K562 (cell line): Measurements from ENCODE around the gene FCGR2B.
"Not testable (repeated sequence)": the region's sequence is repeated elsewhere in the genome, so short reads cannot be mapped to it uniquely, and the experiment has no call there.

Experiments
- MAFF ChIP-seq: IDR thresholded peaks from 2 replicates; pipeline ENCODE4 v1.6.1; 2012; ENCODE audit warnings: low read length, improper control_type of control experiment
- MBD2 ChIP-seq: sonication (generic); IDR thresholded peaks from 2 replicates; pipeline ENCODE4 v1.6.1; 2016; ENCODE audit warnings: low read depth, borderline replicate concordance
- REST ChIP-seq, 2 experiments: fragments of 450-650 bp; formaldehyde crosslinking in 1 of 2; IDR thresholded peaks; 2 replicates each; pipeline versions ENCODE4 v1.4.0 to v1.6.1; 2014 to 2020; ENCODE audit warnings: mild to moderate bottlenecking in 2 of 2, borderline replicate concordance in 1 of 2, low read depth in 1 of 2
- TAF1 ChIP-seq: IDR thresholded peaks from 2 replicates; pipeline ENCODE4 v1.6.1; 2011; ENCODE audit warnings: mild to moderate bottlenecking, low read length, moderate library complexity; ENCODE audit not compliant: insufficient read depth, control insufficient read depth, severe bottlenecking; ENCODE audit errors: extremely low read depth
- ZBTB7A ChIP-seq: IDR thresholded peaks from 2 replicates; pipeline ENCODE4 v1.6.1; 2011; ENCODE audit warnings: low read depth, mild to moderate bottlenecking, low read length, moderate library complexity, borderline replicate concordance; ENCODE audit not compliant: control insufficient read depth
- TF ChIP-seq, protein P1 (sequence below): sonication (generic); formaldehyde crosslinking; IDR thresholded peaks from 2 replicates; pipeline ENCODE4 v1.5.0; 2020; ENCODE audit warnings: missing genetic modification reagents
- TF ChIP-seq, protein P2 (sequence below), 2 experiments: fragments of 450-650 bp in 1 of 2; sonication (generic) in 1 of 2; formaldehyde crosslinking in 1 of 2; IDR thresholded peaks in 1 of 2; conservative IDR thresholded peaks in 1 of 2; 2 replicates each; pipeline versions ENCODE4 v1.6.1 to v1.8.1; 2016 to 2023; ENCODE audit warnings: mild to moderate bottlenecking in 2 of 2, moderate library complexity in 2 of 2, inconsistent platforms in 1 of 2, missing genetic modification reagents in 1 of 2
- TF ChIP-seq, protein P3 (sequence below), 3 experiments: IDR thresholded peaks in 2 of 3; conservative IDR thresholded peaks in 1 of 3; 2 replicates each; pipeline ENCODE4 v1.5.1; 2011 to 2012; ENCODE audit warnings: low read length in 3 of 3, mild to moderate bottlenecking in 3 of 3, control low read depth in 2 of 3, improper control_type of control experiment in 1 of 3, inconsistent platforms in 1 of 3, low read depth in 1 of 3, mixed read lengths in 1 of 3, moderate library complexity in 1 of 3; ENCODE audit not compliant: insufficient read depth in 2 of 3

- TF ChIP-seq ZBTB7A; REST (IDR thresholded peaks at IDR 0.05; ENCODE audit: borderline replicate concordance); REST (CRISPR knock-in tag; IDR thresholded peaks at IDR 0.05; ENCODE audit: low read depth); TAF1; MAFF; MBD2: not testable (repeated sequence)
- TF ChIP-seq, protein P1, sequence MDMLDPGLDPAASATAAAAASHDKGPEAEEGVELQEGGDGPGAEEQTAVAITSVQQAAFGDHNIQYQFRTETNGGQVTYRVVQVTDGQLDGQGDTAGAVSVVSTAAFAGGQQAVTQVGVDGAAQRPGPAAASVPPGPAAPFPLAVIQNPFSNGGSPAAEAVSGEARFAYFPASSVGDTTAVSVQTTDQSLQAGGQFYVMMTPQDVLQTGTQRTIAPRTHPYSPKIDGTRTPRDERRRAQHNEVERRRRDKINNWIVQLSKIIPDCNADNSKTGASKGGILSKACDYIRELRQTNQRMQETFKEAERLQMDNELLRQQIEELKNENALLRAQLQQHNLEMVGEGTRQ = not testable (repeated sequence)
- TF ChIP-seq, protein P2, sequence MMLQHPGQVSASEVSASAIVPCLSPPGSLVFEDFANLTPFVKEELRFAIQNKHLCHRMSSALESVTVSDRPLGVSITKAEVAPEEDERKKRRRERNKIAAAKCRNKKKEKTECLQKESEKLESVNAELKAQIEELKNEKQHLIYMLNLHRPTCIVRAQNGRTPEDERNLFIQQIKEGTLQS (IDR thresholded peaks at IDR 0.05) = not testable (repeated sequence)
- TF ChIP-seq, protein P2 (CRISPR knock-in tag; conservative IDR thresholded peaks at IDR 0.05) = not testable (repeated sequence)
- TF ChIP-seq, protein P3, sequence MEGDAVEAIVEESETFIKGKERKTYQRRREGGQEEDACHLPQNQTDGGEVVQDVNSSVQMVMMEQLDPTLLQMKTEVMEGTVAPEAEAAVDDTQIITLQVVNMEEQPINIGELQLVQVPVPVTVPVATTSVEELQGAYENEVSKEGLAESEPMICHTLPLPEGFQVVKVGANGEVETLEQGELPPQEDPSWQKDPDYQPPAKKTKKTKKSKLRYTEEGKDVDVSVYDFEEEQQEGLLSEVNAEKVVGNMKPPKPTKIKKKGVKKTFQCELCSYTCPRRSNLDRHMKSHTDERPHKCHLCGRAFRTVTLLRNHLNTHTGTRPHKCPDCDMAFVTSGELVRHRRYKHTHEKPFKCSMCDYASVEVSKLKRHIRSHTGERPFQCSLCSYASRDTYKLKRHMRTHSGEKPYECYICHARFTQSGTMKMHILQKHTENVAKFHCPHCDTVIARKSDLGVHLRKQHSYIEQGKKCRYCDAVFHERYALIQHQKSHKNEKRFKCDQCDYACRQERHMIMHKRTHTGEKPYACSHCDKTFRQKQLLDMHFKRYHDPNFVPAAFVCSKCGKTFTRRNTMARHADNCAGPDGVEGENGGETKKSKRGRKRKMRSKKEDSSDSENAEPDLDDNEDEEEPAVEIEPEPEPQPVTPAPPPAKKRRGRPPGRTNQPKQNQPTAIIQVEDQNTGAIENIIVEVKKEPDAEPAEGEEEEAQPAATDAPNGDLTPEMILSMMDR (IDR thresholded peaks at IDR 0.05 in 2 of 3, conservative IDR thresholded peaks at IDR 0.05 in 1 of 3; ENCODE audit: insufficient read depth in 2 of 3, low read depth in 1 of 3, low read length in 3 of 3) = not testable (repeated sequence)
These were observed 19.3 kb upstream of the FCGR2B start for GRCh38 chr1:161643481-161644208.
